GM18873 (cell line): Measurements from ENCODE around the gene COX4I1.

Experiments used
- ATAC-seq: cut with Tn5 transposase; IDR thresholded peaks from one replicate; pipeline ENCODE4 v1.9.1; 2021; ENCODE audit warnings: mild to moderate bottlenecking, moderate library complexity, moderate number of reproducible peaks; ENCODE audit not compliant: unreplicated experiment, low FRiP score

The COX4I1 gene

GRCh38 chr16:85854935-85855334, 55.4 kb downstream of the COX4I1 start:
- no peak for ATAC-seq

GRCh38 chr16:85856079-85856478, 56.6 kb downstream of the COX4I1 start:
- ATAC-seq = no peak

- ATAC-seq = no peak
These were observed 57.1 kb downstream of the COX4I1 start for GRCh38 chr16:85856585-85856984.
